HG02973 (cell line): ENCODE data around the gene DAZ2.
"Not testable (repeated sequence)": the region's sequence is repeated elsewhere in the genome, so short reads cannot be mapped to it uniquely, and the experiment has no call there.

ENCODE experiments used
- ATAC-seq: cut with Tn5 transposase; IDR thresholded peaks from one replicate; pipeline ENCODE4 v1.9.1; 2021; ENCODE audit warnings: moderate library complexity; ENCODE audit not compliant: unreplicated experiment

The DAZ2 gene

GRCh38 chrY:23219233-23219632 is at the start of gene DAZ2:
TSS of gene DAZ2 (plus strand) at chrY:23219533. CDS start at chrY:23219741, 208 bp downstream.
- ATAC-seq = not testable (repeated sequence)

- ATAC-seq = not testable (repeated sequence)
These were observed 20.4 kb upstream of the DAZ2 start, which contains the start of gene DAZ1 for GRCh38 chrY:23198908-23199307. TSS of gene DAZ1 (minus strand) at chrY:23199008. CDS start at chrY:23198800, 208 bp downstream.

- ATAC-seq = not testable (repeated sequence)
These were observed 11.9 kb upstream of the DAZ2 start for GRCh38 chrY:23207455-23207854.

- not testable (repeated sequence) for ATAC-seq
These were observed 9.4 kb upstream of the DAZ2 start for GRCh38 chrY:23209802-23210495.

- not testable (repeated sequence) for ATAC-seq
These were observed 8.7 kb upstream of the DAZ2 start for GRCh38 chrY:23210681-23211080.
